Smooth muscle cell (in vitro differentiated cells): ENCODE measurements around the gene ATXN7L3. TPM values are rescaled to one million over a fixed set of nuclear protein-coding genes. Genes with fewer than 3 reads are reported as not detected.
A peak's percentile ranks its signal among the peaks of the same experiment; 100 is the strongest.

Experiments
- DNase-seq: peaks from one replicate; lab custom pipeline; 2025; ENCODE audit not compliant: unreplicated experiment; lab: John Stamatoyannopoulos, UW
- H2AFZ ChIP-seq: fragments of 200-600 bp; sonication (generic); 2 replicates; pipeline ENCODE4 v1.6.0; 2016; ENCODE audit warnings: antibody characterized with exemption, low read depth, mild to moderate bottlenecking
- H3F3A ChIP-seq: fragments of 200-600 bp; sonication (generic); 2 replicates; pipeline ENCODE4 v1.6.0; 2017; ENCODE audit warnings: antibody characterized with exemption, low read depth
- H3K27ac ChIP-seq: fragments of 200-600 bp; sonication (generic); 2 replicates; pipeline ENCODE4 v1.5.1; 2016; ENCODE audit warnings: low read depth, mild to moderate bottlenecking
- H3K27me3 ChIP-seq: fragments of 200-600 bp; sonication (generic); 2 replicates; pipeline ENCODE4 v1.6.1; 2016; ENCODE audit warnings: low read depth, mild to moderate bottlenecking
- H3K36me3 ChIP-seq: fragments of 200-600 bp; sonication (generic); 2 replicates; pipeline ENCODE4 v1.5.1; 2016; ENCODE audit warnings: low read depth
- H3K4me1 ChIP-seq: fragments of 200-600 bp; sonication (generic); 2 replicates; pipeline ENCODE4 v1.5.1; 2016; ENCODE audit warnings: low read depth
- H3K4me2 ChIP-seq: fragments of 200-600 bp; sonication (generic); 2 replicates; pipeline ENCODE4 v1.6.0; 2016; ENCODE audit warnings: mild to moderate bottlenecking
- H3K4me3 ChIP-seq: fragments of 200-600 bp; sonication (generic); 2 replicates; pipeline ENCODE4 v1.5.1; 2016; ENCODE audit warnings: mild to moderate bottlenecking
- H3K79me2 ChIP-seq: fragments of 200-600 bp; sonication (generic); 2 replicates; pipeline ENCODE4 v1.6.0; 2016; ENCODE audit warnings: low read depth, mild to moderate bottlenecking
- H3K9ac ChIP-seq: fragments of 200-600 bp; sonication (generic); 2 replicates; pipeline ENCODE4 v1.6.0; 2016; ENCODE audit warnings: low read depth
- H3K9me3 ChIP-seq: fragments of 200-600 bp; sonication (generic); replicated peaks from 2 replicates; pipeline ENCODE4 v1.5.1; 2016; ENCODE audit warnings: low read depth
- H4K20me1 ChIP-seq: fragments of 200-600 bp; sonication (generic); 2 replicates; pipeline ENCODE4 v1.6.0; 2016; ENCODE audit warnings: low read depth
- WGBS: methylation state at CpG from one replicate; pipeline ENCODE4 v1.1.7; 2016; ENCODE audit warnings: low lambda C conversion rate; 5-methylcytosine and 5-hydroxymethylcytosine counted together
- polyA plus RNA-seq: library from polyadenylated mRNA; unstranded; fragments of >200 nt; fragmentation: Nextera tagmentation; extraction: Ambion mirVana; gene quantifications from 2 replicates; pipeline ENCODE4 v1.2.1, GENCODE V29; 2016
- total RNA-seq: library from RNA; depleted of rRNA; stranded (reverse); fragments of >200 nt; gene quantifications from 2 replicates; pipeline ENCODE4 v1.2.3, GENCODE V29; 2014
- TF ChIP-seq, protein P1 (sequence below): fragments of 200-600 bp; sonication (generic); IDR thresholded peaks from 2 replicates; pipeline ENCODE4 v1.5.1; 2017; ENCODE audit warnings: borderline replicate concordance, mild to moderate bottlenecking, antibody characterized with exemption; ENCODE audit not compliant: insufficient read depth, poor library complexity, severe bottlenecking

ATXN7L3 gene
- total and polyA plus RNA-seq, 2 experiments from 2014 or later = 29.1 to 61.1 TPM

DNA sequence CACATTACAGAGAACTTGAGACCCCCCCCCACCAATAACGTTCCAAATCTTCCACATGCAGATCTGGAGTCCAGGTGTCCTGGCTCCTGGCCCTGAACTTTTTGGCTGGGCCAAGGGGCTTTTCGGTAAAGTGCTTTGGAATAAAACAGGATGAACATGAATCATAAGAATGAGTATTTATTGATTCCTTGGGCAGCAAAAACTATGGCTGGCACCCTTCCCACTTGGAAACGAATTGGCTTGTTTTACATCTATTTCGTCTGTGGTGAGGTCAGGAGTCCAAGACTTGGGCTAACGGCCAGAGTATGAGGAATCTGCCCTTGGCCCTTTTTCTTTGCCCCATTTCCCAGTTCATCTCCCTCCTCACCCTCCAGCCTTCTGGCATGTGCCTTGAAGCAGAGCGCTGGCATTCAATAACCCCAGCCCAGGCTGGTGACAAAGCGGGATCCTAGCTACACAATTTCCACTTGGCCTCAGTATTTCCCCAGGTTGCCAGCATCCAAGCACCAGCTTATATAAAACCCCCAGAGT, 23.9 kb upstream of the ATXN7L3 start:
- no peak overlapping the region for H3K4me3 ChIP-seq
- no peak overlapping the region for H3K4me2 ChIP-seq
- H2AFZ ChIP-seq = no peak overlapping the region
- no peak overlapping the region for H3K9ac ChIP-seq
- H3K27ac ChIP-seq = no peak overlapping the region
- H3K27me3 ChIP-seq = no peaks in the 10 kb centered on the region
- no peaks in the 10 kb centered on the region for H3K36me3 ChIP-seq
- H3K9me3 ChIP-seq = no peaks in the 10 kb centered on the region
- peaks cover 4% of the 10 kb centered on the region for H3F3A ChIP-seq
- no peaks in the 10 kb centered on the region for H3K4me1 ChIP-seq
- TF ChIP-seq, protein P1, sequence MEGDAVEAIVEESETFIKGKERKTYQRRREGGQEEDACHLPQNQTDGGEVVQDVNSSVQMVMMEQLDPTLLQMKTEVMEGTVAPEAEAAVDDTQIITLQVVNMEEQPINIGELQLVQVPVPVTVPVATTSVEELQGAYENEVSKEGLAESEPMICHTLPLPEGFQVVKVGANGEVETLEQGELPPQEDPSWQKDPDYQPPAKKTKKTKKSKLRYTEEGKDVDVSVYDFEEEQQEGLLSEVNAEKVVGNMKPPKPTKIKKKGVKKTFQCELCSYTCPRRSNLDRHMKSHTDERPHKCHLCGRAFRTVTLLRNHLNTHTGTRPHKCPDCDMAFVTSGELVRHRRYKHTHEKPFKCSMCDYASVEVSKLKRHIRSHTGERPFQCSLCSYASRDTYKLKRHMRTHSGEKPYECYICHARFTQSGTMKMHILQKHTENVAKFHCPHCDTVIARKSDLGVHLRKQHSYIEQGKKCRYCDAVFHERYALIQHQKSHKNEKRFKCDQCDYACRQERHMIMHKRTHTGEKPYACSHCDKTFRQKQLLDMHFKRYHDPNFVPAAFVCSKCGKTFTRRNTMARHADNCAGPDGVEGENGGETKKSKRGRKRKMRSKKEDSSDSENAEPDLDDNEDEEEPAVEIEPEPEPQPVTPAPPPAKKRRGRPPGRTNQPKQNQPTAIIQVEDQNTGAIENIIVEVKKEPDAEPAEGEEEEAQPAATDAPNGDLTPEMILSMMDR = no peak
- H3K79me2 ChIP-seq = peaks cover 8% of the 10 kb centered on the region
- 92% methylated on average over 7 of the region's 7 CpGs for WGBS
- no peak for DNase-seq
- H4K20me1 ChIP-seq = no peaks in the 10 kb centered on the region

DNA sequence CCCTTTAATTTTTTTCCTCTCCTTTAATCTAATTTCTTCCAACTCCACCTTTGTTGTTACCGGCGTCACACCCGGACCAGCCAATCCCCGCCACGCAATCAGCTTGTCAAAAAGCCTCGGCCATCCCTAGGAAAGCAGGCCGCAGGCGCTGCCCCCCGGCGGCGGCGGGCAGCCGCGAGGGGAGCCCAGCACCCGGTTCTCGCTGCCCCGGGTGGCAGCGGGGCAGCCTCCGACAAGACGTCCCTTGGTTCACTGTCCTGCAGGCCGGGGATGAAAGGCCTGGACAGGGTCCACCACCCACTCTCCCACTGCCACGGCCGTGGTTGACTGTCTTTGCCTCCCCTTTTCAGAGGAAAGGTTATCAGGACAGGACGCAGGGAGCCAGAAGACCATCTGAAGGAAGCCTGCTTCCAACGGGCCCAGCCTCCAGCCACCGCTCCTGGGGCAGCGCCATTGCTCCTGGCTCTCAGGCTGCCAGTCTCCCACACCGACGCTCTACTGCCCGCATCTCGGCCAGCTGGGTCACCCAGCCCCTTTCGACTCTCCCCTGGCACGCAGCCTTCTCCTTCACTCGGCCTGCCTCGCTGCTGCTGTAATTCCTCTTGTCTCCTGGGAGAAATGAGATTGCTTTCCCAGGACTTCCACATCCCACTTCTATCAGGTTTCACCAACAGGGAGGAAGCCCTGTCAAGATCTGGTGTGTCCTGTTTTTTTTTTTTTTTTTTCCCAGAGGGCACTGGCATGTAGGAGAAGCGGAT, 22.6 kb upstream of the ATXN7L3 start:
- peaks cover 18% of the 10 kb centered on the region for H3K79me2 ChIP-seq
- H3K4me3 ChIP-seq = peak overlapping the region; percentile 99
- no peaks in the 10 kb centered on the region for H3K36me3 ChIP-seq
- H3F3A ChIP-seq = peaks cover 4% of the 10 kb centered on the region
- no peak overlapping the region for H2AFZ ChIP-seq
- H4K20me1 ChIP-seq = peaks cover 10% of the 10 kb centered on the region
- no peaks in the 10 kb centered on the region for H3K9me3 ChIP-seq
- H3K4me2 ChIP-seq = peak overlapping the region; percentile 96
- H3K27ac ChIP-seq = peak overlapping the region; percentile 55
- TF ChIP-seq, protein P1 = no peak
- DNase-seq = peak; percentile 54
- H3K27me3 ChIP-seq = no peaks in the 10 kb centered on the region
- H3K4me1 ChIP-seq = no peaks in the 10 kb centered on the region
- WGBS = 2% methylated on average over 36 of the region's 36 CpGs
- H3K9ac ChIP-seq = no peak overlapping the region

DNA sequence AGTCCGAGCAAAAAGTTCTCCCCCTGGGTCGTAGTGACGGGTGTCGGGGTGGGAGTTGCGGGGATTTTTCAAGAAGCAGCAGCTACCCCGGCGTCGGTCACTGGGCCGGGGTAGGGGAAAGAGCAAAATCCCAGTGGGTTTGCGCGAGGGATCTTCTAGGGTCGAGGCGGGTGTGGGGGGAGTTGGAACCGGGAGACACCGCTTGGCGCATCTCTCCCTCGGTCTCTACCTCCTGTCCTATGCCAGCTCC, 22.1 kb upstream of the ATXN7L3 start:
- peaks cover 4% of the 10 kb centered on the region for H3F3A ChIP-seq
- peak overlapping the region; percentile 99 for H3K4me3 ChIP-seq
- peak overlapping the region; percentile 38 for H3K9ac ChIP-seq
- H3K4me1 ChIP-seq = no peaks in the 10 kb centered on the region
- under 1% methylated on average over 17 of the region's 17 CpGs for WGBS
- TF ChIP-seq, protein P1 = no peak
- no peaks in the 10 kb centered on the region for H3K9me3 ChIP-seq
- peak; percentile 43 for DNase-seq
- no peaks in the 10 kb centered on the region for H3K36me3 ChIP-seq
- H3K27me3 ChIP-seq = no peaks in the 10 kb centered on the region
- peak overlapping the region; percentile 55 for H3K27ac ChIP-seq
- peak overlapping the region; percentile 68 for H2AFZ ChIP-seq
- H3K79me2 ChIP-seq = peaks cover 23% of the 10 kb centered on the region
- H4K20me1 ChIP-seq = peaks cover 15% of the 10 kb centered on the region
- peak overlapping the region; percentile 96 for H3K4me2 ChIP-seq
